ENCODE data around the gene ZNF385D. TPM values are rescaled to one million over a fixed set of nuclear protein-coding genes. Genes with fewer than 3 reads are reported as not detected.

The ZNF385D gene
- polyA plus RNA-seq, 1 donor = 26.2 TPM

DNA sequence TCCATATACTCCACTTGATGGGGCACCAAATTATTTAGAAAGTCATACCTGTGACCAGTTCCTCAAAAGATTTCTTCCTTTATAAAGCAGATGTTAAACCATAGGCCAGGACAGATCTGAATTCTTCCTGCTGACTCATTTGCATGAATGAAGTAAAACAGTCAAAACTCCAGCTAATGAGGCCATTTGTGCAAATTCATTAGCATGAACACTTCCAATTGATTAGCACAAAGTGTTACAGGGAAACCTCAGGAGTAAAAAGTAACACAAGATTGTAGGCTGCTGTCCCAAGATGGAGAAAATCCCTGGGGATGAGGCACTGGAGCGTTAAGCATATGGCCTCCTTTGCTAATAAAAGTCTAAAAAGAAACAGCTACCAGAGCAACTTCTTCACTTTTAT is 149.8 kb downstream of the ZNF385D start:
- no peak for DNase-seq (ENCODE audit: low read depth)

DNA sequence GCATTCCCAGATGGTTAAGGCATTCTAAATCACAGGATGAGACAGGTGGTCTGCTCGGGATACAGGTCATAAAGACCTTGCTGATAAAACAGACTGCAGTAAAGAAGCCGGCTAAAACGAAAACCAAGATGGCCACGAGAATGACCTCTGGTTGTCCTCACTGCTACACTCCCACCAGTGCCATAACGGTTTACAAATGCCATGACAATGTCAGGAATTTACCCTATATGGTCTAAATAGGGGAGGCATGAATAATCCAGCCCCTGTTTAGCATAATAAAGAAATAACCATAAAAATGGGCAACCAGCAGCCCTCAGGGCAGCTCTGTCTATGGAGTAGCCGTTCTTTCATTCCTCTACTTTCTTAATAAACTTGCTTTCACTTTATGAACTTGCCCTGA is 151.1 kb downstream of the ZNF385D start:
- no peak for DNase-seq (ENCODE audit: low read depth)

DNA sequence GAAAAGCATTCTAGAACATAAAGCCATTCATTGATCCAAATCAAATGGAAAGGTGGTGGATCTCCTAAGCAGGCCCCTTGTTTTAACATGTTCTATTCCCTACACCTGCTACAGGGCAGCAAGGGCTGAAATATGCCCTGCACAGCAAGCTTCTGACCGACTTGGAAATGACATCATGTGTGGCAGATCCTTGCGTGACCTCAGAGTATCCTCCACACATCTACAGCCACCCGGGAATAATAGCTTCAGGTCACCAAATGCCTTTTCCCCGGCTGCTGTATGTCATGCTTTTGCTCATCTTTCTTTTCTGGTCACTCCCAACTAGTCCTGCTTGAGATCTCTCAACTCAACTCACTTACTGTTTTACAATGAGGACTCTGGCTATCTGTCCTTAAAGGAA is 158.2 kb downstream of the ZNF385D start:
- DNase-seq (ENCODE audit: low read depth) = no peak

DNA sequence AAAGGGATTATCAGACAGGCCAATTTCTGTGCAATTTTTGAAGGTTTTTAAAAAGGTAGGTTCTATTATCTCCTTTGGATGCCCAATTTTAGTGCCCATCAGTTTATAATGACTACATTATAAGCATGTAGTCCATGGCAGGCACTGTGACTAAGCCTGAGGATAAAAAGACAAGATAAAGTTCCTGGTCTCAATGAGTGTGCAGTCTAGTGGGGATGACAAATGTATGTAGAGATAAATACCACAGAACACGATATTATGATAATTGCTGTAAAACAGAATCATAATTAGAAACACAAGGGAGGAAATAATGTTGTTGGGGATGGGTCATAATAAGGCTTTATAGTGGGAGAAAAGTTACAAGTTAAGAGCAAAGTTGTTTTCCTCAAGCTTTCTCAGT is 163.1 kb downstream of the ZNF385D start:
- no peak for DNase-seq (ENCODE audit: low read depth)

DNA sequence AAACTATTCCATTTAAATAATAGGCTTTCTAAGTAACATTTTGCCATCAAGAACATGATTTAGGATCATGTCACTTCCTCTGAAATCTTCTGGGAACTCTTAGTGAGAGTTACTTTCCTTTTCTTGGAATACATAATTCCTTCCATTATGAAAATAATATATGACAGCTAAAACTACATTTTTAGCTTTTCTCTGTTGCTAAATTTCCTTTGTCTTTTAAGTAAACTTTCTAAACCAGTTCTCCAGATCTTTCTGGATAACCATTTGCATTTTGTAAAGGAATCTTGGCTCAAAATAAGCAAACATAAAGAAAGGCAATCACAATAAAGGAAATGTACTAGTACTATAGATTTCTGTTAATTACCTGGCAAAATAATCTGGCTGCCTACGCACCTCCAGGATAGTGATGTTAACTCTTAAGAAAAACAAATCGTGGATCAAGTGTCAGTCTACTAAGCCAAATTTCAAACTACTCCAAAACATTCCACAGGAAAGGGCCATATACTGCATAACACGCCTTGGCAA is 165.7 kb downstream of the ZNF385D start:
- peak; percentile 16 for DNase-seq (ENCODE audit: low read depth)

DNA sequence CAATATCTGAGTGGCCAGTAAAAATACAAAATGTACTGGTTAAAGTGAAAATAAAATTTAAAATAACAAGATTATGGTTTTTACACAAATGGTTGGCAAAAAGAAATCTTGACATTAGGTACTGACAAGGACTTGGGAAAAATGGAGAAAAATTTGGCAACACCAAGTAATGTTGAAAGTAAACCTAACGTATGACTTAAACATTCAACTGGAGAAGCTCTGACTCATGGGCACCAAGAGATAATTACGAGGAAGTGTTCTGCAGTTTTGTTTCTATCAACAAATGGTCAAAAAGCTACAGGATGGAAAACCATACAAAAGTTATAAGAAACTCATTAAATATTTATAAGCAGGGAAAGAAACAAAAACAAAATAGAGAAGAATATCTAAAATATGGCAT is 177.7 kb downstream of the ZNF385D start:
- DNase-seq (ENCODE audit: low read depth) = no peak

DNA sequence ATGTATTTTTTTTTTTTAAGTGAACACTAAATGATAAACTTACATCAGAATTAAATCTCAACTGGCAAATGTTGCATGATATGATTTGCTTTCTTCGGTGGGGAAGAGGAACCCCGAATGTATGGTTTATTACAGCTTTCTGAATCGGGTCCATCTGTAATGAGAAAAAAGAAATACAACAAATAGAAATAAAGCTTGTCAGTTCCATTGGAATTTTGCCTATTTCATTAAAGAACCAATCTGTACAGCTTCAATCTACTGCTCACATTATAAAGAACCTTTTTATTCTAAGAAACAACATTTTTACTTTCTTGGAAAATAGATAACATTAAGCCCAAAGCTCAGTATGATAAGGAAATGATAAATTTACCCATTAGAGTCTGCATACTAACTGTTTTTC is 186.5 kb downstream of the ZNF385D start:
- no peak for DNase-seq (ENCODE audit: low read depth)

DNA sequence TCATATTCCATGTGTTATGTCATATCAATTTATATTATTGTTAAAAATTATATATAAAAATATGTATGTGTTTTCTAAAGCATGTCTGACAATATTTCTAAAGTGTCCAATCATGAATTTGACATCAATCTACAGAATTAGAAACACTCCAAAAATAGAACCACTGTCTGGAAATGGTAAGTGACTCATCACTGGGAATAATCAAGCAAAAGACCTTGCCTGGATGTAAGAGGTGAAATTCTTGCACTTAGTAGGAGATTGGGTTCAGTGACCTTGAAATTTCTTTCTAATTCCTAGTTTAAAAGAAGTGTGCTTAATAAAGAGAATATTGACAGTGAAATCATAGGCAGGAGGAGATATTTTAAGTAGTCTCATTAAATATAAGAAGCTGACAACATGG is 188.8 kb downstream of the ZNF385D start:
- no peak for DNase-seq (ENCODE audit: low read depth)

DNA sequence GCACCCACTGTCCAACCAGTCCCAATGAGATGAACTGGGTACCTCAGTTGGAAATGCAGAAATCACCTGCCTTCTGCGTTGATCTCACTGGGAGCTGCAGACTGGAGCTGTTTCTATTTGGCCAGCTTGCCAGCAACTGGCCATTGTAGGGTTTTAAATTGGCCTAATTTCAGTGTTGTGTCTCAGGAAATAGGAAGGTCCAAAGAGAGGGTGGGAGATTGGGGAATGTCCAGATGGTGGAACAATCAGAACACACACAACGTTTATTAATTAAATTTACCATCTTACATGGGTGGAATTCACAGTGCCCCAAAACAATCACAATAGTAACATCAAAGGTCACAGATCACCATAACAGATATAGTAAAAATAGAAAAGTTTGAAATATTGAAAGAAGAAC is 189.5 kb downstream of the ZNF385D start:
- no peak for DNase-seq (ENCODE audit: low read depth)

DNA sequence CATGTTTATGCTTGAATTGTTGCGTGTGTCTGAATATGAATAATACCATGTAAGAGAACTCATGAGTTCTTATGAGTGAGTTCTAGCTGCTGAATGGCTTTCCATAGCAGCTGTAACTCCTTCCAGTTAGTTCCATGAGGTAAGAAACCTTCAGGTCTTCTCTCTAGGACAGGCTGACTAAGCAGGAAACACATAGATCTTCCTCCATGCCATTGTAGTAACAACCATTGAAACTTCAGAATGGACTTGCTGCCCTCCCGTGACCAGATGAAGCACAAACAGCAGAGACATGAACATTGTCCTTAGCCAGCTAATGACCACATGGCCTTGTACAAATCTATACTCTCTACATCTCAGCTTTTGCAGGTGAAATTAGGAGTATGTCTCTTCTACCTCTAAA is 200.0 kb downstream of the ZNF385D start:
- DNase-seq (ENCODE audit: low read depth) = no peak

DNA sequence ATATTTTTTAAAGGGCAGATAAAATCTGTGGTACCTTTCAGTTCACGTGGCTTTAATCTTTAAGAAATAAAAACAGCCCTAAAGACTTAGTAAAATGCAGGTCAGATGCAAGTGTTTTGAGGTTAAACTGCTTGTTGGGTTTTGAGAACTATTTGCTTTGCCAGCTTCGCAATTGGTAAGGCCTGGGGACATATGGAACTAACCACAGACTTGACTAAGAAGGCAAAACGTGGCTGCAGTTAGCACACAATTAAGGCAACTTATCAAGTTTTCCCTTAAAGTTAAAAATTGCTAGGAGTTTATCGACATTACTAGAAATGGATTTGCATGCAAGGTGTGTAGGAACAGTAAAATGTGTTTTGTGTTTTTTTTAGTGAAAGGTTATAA is 206.9 kb downstream of the ZNF385D start:
- DNase-seq (ENCODE audit: low read depth) = no peak

DNA sequence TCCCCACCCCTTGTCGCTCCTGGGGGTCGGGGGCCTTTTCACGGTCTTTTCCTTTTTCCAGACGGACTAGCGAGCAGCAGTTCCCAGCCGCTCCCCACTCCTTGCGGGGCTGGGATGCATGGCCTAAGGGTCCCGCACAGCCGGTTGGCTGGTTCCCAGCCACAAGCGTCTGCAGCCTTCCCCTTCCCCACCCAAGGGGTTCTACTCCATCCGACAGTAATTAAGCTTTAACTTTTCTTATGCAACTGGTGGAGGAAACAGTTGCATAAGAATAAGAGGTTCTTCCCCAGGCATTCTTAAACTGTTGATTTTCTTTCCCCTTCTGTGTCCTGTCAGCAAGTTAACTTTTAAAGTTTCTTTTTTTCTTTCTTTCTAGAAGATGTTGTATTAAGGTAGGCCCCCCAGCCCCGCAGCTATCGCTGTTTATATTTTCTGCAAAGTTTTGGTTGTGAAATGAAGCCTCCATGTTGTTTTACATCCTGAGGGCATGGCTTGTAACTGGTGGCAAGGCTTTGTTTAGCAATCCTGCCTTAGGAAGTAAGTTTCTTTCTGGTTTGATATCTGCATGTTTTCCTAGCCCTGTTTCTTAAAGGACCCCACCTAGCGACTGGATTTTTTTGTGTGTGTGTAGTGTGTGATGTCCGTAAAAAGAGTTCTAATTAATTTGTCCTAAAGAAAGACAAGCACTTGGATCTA is 207.5 kb downstream of the ZNF385D start:
- no peak for DNase-seq (ENCODE audit: low read depth)

DNA sequence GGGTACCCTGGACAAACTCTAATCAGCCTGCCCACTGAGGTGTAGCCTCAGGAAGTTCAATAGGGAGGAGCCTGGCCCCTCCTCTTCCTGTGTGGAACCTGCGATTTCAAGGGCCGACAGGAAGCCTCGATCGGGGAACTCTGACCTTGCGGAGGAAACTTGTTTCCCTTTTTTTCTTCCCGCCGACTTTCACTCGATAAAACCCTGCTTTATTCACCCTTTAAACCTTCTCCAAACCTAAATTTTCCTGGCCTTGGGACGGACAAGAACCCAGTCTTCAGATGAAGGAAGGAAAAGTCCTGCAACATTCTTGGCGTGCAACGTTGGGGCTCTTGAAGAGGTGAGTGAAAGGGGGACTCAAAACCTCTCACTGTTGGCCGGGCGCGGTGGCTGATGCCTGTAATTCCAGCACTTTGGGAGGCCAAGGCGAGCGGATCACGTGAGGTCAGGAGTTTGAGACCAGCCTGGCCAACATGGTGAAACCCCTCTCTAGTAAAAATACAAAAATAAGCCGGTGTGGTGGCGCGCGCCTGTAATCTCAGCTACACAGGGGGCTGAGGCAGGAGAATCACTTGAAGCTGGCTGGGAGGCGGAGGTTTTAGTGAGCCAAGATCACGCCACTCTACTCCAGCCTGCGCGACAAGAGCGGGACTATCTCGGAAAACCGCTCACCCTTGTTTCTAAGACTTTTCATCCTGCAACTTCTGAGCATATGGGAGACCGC is 208.2 kb downstream of the ZNF385D start:
- no peak for DNase-seq (ENCODE audit: low read depth)

DNA sequence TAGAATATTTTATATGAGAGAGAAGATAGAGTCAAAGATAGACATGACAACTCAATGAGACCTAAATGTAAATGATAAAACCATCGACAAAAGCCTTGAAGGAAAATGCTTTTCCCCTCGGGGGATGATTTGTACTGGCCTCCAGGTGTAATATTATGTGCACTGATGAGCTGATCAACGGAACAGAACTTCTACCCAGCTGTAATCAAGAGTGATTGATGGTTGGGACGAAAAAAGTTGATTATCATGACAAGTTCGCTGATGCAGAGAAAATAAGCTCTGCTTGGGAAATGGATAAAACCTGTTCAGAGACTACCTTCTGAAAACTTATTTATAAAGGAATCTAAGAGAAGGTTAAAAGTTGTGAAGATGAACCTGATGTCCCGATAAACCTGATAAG is 210.7 kb downstream of the ZNF385D start:
- DNase-seq (ENCODE audit: low read depth) = no peak

DNA sequence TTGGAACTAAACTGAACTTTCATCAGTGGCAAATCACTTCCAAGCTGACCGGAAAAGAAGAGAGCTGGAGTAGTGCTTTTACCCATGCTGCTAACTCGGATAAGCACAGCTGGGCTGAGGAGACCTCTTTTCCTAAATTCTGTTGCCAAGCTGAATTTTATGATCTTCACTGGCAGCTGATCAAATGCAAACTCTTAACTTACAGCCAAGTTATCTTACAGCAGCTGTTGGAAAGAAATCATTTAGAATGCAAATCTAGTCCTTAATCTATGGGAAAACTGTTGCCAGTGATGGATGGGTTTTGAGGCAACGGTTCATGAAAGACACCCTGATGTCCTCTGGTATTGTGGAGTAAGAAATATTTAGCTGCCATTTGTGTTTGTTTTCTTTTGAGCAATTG is 216.5 kb downstream of the ZNF385D start:
- DNase-seq (ENCODE audit: low read depth) = no peak

DNA sequence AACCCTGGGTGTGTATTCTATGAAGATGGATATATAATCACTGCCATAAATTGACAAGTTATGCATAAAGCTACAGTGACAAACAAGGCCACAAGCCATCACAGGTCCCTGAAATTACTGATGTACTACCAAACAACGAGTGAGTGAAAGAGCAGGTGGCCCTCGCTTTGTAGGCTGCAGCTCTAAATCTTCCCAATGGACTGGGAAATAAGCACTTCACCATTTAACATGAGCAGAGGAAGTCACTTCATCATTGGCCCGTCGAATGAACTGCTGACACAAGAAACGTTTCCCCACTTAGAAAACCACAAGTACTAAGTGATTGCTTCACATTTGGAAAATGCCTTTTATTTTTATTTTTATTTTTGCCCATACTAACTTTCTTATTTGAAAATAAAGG is 218.0 kb downstream of the ZNF385D start:
- no peak for DNase-seq (ENCODE audit: low read depth)

DNA sequence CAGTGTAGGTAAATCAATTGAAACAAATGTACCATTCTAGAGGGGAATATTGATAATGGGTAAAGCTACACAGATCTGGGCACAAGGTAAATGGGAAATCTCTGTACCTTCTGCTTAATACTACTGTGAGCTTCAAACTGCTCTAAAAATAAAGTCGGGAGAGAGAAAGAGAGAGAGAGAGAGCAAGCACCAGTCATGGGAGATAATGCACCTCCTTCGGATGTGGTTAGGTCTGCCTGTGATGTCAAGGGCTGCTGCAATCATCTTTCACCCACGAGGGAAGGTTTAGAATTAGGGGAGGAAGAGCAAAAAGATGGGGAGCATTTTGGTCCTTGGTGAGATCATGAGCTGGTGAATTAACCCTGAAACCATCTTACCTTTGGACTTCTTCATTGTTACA is 219.1 kb downstream of the ZNF385D start:
- no peak for DNase-seq (ENCODE audit: low read depth)

DNA sequence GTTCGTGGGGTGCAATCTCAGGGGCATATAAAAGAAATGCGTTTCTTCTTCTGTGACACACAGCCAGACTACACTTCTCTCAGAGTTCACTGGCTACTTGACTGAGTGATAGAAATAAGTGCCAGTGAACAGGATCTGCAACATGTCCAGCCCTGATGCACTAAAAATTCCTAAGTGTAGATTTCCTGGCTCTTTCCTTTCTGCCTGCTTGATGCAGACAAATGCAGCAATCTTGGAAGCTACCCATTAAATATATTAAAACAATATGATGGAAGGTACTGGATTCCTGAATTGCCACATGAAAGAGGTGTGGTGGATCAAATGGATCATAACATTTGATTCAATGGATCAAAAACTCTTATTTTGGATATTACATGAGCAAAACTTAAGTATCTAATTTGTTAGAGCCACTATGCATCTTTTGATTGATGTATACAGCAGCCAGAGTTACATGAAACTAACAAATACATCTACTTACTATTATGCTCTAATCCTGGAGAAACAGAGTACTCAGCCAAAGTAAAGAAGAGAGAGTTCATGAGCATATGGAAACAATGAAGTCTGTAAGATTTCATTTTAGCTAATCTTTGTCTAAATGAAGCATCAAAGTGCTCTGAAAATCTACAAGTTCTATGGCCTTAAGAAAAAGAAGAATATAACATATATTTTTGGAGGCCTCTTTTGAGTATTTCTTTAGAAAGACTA is 222.6 kb downstream of the ZNF385D start:
- DNase-seq (ENCODE audit: low read depth) = no peak

DNA sequence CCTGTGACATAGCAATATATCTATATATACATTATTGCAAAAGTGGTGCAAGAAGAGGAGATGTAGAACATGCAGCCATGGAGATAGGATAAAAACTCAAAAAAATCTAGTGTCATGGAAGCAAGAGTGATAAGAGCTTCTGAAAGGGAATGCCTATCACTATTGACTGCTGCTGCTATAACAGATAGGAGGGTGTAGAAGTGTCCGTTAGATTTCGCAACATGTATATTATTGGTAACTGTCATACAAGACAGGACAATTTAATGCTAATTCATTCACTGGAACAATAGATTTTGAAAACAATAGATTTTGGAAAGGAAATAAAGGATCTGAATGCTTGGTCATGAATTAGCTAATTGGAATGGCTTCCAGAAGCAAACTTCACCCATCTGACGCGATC is 224.5 kb downstream of the ZNF385D start:
- DNase-seq (ENCODE audit: low read depth) = no peak

DNA sequence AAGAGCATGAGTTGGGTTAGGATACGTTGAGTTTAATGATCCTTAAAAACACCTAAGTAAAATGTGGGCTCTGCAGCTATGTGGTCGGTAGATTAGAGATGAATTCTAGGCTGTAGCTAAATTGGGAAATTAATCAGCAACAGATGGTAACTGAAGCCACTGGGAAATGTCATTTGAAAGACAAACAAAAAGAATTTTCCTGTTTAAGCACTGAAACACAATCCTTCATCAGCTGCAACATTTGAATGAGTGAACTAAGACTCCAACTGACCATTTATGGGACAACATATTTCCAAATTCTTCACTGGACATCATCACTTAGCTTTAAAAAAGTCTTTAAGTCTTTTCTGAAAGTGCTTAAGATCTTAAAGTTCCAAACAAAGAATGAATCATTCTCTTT is 226.9 kb downstream of the ZNF385D start:
- no peak for DNase-seq (ENCODE audit: low read depth)

DNA sequence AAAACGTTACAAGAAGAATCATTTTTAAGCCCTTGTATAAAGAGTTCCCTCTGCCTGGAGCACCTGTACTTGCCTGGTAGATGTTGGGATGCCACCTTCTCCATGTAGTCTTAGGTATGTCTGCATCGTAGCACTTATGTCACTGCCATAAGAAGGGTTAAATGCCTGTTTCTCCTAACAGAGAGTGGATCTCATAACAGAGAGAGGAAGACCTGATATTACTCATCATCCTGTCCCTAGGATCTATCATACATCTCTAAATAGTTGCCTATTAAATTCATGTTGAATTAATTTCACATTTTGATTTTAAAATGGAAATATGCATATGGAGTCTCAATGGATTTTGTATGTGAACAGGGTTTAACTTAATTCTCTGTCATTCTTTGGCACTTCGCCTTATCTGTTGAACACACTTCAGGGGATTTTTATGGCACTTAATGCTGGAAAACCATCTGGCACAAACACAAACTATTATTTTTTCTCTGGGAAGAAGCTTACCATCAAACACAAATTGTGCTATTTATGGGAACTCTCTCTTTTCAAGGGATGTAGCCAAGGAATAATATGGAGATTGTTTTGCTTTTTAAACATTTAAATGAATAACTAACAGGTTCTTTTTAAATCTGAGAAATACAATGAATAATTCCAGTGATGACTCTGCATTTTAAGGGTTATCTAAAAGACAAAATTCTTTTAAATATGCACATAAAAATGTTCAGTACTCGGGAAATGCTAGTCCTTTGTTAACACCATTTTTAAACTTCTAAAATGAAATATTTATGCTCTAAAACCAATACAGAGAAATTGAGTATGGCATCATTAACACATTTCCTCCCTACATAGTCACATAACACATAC is 230.7 kb downstream of the ZNF385D start:
- DNase-seq (ENCODE audit: low read depth) = no peak

DNA sequence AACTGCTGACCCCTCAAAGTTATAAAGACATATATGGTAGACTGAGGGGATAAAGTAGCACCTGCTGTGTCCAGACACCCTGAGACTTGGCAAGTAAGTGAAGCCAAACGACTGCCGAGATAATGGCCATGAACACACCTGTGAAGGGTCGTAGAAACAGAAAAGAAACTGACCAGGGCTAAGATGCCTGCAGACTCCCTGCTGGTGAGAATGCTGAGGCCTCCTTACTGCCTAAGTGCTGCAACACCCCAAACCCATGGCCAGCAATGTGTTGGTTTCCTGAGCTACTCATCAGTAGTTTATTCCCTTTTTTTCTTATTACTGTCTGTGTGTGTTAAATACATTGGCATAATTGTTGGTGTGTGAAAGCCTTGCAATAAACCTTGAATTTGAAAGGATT is 233.8 kb downstream of the ZNF385D start:
- DNase-seq (ENCODE audit: low read depth) = no peak

All from forelimb muscle (tissue), 1 donor.